ENCODE results near the gene DUSP7.

DUSP7 gene

GRCh38 chr3:52057812-52058495 is 1.6 kb upstream of the DUSP7 start:
- peak overlapping the region; percentile 86 for H3K27ac ChIP-seq

GRCh38 chr3:52056968-52057811 is 819 bp upstream of the DUSP7 start:
- TF ChIP-seq CTCF (IDR thresholded peaks at IDR 0.05) (no peak), ZFX (IDR thresholded peaks at IDR 0.05; ENCODE audit: borderline replicate concordance) (no peak)
- peak overlapping the region; percentile 86 for H3K27ac ChIP-seq

More at GRCh38 chr3:52057812-52058495, 1.6 kb upstream of the DUSP7 start:
- no peak for TF ChIP-seq ZFX (IDR thresholded peaks at IDR 0.05; ENCODE audit: borderline replicate concordance)
- no peak for TF ChIP-seq CTCF (IDR thresholded peaks at IDR 0.05)

- TF ChIP-seq ZFX (IDR thresholded peaks at IDR 0.05; ENCODE audit: borderline replicate concordance) = no peak
- TF ChIP-seq CTCF (IDR thresholded peaks at IDR 0.05) = no peak; the same call in 1 of the 2 replicates
- peak overlapping the region; percentile 86 for H3K27ac ChIP-seq
Measured at GRCh38 chr3:52055537-52056351, 627 bp downstream of the DUSP7 start.

- TF ChIP-seq CTCF (IDR thresholded peaks at IDR 0.05) (peak; percentile 45), ZFX (IDR thresholded peaks at IDR 0.05; ENCODE audit: borderline replicate concordance) (no peak)
- H3K27ac ChIP-seq = peak overlapping the region; percentile 86
Measured at GRCh38 chr3:52054661-52055511, 1.5 kb downstream of the DUSP7 start.

GRCh38 chr3:52053307-52054304 is 2.8 kb downstream of the DUSP7 start:
- no peak for TF ChIP-seq CTCF (IDR thresholded peaks at IDR 0.05)
- H3K27ac ChIP-seq = no peak overlapping the region

Data from 22Rv1 (cell line).